ENCODE measurements around the gene IL1A. TPM values are rescaled to one million over a fixed set of nuclear protein-coding genes. Genes with fewer than 3 reads are reported as not detected.

The IL1A gene
- total RNA-seq, 1 donor from 2014 or later = 3.2 TPM

DNA sequence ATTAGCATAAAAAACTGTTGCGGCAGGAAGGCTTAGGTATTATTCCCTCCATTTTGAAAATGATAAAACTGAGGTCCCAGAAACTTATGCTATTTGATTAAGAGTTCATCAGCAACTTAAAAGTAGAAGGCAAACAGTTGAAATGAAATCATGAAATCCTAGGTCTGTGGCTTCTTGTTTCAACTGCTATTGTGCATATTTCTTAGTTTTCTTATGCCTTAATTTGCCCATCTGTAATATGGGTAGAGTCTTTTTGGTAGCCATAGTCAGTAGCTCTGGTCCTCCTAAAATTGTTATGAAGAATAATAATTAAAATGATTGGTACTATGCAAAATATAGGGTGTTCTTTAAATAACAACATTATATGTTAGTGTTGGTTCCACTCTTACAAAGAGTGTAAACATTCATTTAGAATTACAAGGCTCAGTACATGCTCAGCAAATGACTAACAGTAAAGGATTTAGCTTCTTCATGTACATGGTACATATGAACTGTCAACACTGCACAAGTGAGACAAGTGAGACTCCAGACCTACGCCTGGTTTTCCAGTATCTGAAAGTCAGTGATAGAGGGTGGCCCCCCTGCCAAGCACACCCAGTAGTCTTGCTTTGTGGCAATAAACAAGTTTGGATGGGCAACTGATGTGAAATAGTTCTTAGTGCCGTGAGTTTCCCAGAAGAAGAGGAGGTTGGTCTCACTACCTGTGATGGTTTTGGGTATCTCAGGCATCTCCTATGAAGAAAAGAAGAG is 9.6 kb downstream of the IL1A start:
- Histone ChIP-seq H3K4me3 (no peak overlapping the region), H3K4me2 (no peak overlapping the region), H3K9ac (no peak overlapping the region), H3K79me2 (ENCODE audit: low read depth) (no peaks in the 10 kb centered on the region), H3K36me3 (no peaks in the 10 kb centered on the region), H3K27ac (no peak overlapping the region), H3K9me3 (ENCODE audit: low read depth) (no peaks in the 10 kb centered on the region), H3F3A (ENCODE audit: low read depth) (peaks cover 11% of the 10 kb centered on the region), H3K27me3 (no peaks in the 10 kb centered on the region), H3K4me1 (peaks cover 14% of the 10 kb centered on the region), H2AFZ (replicated peaks) (no peak overlapping the region), H4K20me1 (ENCODE audit: low read depth) (no peaks in the 10 kb centered on the region)
- H3K4me1 Mint-ChIP-seq = peaks cover 7% of the 10 kb centered on the region
- no peaks in the 10 kb centered on the region for H3K36me3 Mint-ChIP-seq
- no peaks in the 10 kb centered on the region for H3K9me3 Mint-ChIP-seq
- TF ChIP-seq EZH2 (IDR thresholded peaks at IDR 0.05) (no peak), EZH2phosphoT487 (IDR thresholded peaks at IDR 0.05) (no peak)
- TF ChIP-seq, protein P1, sequence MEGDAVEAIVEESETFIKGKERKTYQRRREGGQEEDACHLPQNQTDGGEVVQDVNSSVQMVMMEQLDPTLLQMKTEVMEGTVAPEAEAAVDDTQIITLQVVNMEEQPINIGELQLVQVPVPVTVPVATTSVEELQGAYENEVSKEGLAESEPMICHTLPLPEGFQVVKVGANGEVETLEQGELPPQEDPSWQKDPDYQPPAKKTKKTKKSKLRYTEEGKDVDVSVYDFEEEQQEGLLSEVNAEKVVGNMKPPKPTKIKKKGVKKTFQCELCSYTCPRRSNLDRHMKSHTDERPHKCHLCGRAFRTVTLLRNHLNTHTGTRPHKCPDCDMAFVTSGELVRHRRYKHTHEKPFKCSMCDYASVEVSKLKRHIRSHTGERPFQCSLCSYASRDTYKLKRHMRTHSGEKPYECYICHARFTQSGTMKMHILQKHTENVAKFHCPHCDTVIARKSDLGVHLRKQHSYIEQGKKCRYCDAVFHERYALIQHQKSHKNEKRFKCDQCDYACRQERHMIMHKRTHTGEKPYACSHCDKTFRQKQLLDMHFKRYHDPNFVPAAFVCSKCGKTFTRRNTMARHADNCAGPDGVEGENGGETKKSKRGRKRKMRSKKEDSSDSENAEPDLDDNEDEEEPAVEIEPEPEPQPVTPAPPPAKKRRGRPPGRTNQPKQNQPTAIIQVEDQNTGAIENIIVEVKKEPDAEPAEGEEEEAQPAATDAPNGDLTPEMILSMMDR (IDR thresholded peaks at IDR 0.05) = no peak
- no peak overlapping the region for H3K4me3 Mint-ChIP-seq
- DNase-seq (ENCODE audit: low spot score) = no peak
- H3K27ac Mint-ChIP-seq = no peak overlapping the region
- H3K27me3 Mint-ChIP-seq (ENCODE audit: insufficient read depth, low read depth) = no peaks in the 10 kb centered on the region

DNA sequence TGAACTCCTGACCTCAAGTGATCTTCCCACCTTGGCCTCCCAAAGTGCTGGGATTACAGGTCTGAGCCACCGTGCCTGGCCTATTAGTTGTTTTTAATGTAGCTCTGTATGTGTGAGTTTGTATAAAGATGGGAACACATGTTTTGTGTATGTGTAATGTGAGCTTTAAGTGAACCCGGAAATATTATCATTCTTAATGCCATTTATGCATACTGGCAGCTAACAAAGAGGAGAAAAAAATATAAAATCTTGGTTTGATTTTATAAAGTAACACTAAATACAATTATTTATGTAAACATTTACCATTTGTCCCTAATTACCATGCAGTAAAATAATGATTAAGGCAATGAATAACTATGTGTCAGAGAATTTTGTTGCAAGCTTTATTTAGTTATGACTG is 10.7 kb downstream of the IL1A start:
- no peaks in the 10 kb centered on the region for H3K79me2 ChIP-seq (ENCODE audit: low read depth)
- Mint-ChIP-seq H3K27me3 (ENCODE audit: insufficient read depth, low read depth) (no peaks in the 10 kb centered on the region), H3K27ac (no peak overlapping the region), H3K9me3 (no peaks in the 10 kb centered on the region), H3K4me3 (no peak overlapping the region), H3K36me3 (no peaks in the 10 kb centered on the region), H3K4me1 (peaks cover 7% of the 10 kb centered on the region)
- TF ChIP-seq EZH2phosphoT487 (IDR thresholded peaks at IDR 0.05) = no peak
- H3K36me3 ChIP-seq = no peaks in the 10 kb centered on the region
- no peak overlapping the region for H2AFZ ChIP-seq (replicated peaks)
- H3K9me3 ChIP-seq (ENCODE audit: low read depth) = no peaks in the 10 kb centered on the region
- no peaks in the 10 kb centered on the region for H3K27me3 ChIP-seq
- H3K4me1 ChIP-seq = peaks cover 14% of the 10 kb centered on the region
- no peak overlapping the region for H3K4me3 ChIP-seq
- H3K27ac ChIP-seq = no peak overlapping the region
- H3F3A ChIP-seq (ENCODE audit: low read depth) = peaks cover 11% of the 10 kb centered on the region
- H4K20me1 ChIP-seq (ENCODE audit: low read depth) = no peaks in the 10 kb centered on the region
- H3K9ac ChIP-seq = no peak overlapping the region
- H3K4me2 ChIP-seq = no peak overlapping the region
- no peak for DNase-seq (ENCODE audit: low spot score)

DNA sequence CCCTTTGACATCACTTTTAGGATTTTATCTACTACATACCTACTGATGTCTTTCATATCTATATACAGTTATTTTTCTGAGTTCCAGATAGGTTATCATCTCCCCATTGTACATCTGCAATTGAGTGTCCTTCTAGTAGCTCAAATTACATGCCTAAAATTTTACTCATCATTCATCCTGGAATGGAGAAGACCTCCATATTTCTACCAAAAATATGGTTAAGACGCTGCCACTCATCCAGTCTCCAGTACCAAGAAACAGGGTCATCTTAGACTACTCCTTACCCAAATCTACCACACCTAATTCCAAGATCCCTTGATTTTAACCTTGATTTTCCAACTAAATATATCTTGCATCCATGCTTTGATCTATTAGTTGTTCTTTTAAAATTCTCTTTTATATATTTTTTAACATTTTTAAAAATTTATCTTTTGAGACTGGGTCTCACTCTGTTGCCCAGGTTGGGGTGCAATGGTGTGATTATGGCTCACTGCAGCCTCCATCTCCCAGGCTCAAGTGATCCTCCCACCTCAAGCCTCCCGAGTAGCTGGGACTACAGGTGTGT is 11.3 kb downstream of the IL1A start:
- Histone ChIP-seq H3F3A (ENCODE audit: low read depth) (peaks cover 11% of the 10 kb centered on the region), H3K36me3 (no peaks in the 10 kb centered on the region), H3K4me3 (no peak overlapping the region), H3K9me3 (ENCODE audit: low read depth) (no peaks in the 10 kb centered on the region), H3K79me2 (ENCODE audit: low read depth) (no peaks in the 10 kb centered on the region), H3K4me1 (peaks cover 14% of the 10 kb centered on the region), H3K4me2 (no peak overlapping the region), H3K27ac (no peak overlapping the region), H2AFZ (replicated peaks) (no peak overlapping the region), H3K27me3 (no peaks in the 10 kb centered on the region), H3K9ac (no peak overlapping the region), H4K20me1 (ENCODE audit: low read depth) (no peaks in the 10 kb centered on the region)
- no peak overlapping the region for H3K4me3 Mint-ChIP-seq
- TF ChIP-seq, protein P1 (IDR thresholded peaks at IDR 0.05) = no peak
- TF ChIP-seq EZH2phosphoT487 (IDR thresholded peaks at IDR 0.05) (no peak), EZH2 (IDR thresholded peaks at IDR 0.05) (no peak)
- no peak overlapping the region for H3K27ac Mint-ChIP-seq
- peaks cover 7% of the 10 kb centered on the region for H3K4me1 Mint-ChIP-seq
- no peaks in the 10 kb centered on the region for H3K27me3 Mint-ChIP-seq (ENCODE audit: insufficient read depth, low read depth)
- DNase-seq (ENCODE audit: low spot score) = no peak
- no peaks in the 10 kb centered on the region for H3K36me3 Mint-ChIP-seq
- H3K9me3 Mint-ChIP-seq = no peaks in the 10 kb centered on the region

DNA sequence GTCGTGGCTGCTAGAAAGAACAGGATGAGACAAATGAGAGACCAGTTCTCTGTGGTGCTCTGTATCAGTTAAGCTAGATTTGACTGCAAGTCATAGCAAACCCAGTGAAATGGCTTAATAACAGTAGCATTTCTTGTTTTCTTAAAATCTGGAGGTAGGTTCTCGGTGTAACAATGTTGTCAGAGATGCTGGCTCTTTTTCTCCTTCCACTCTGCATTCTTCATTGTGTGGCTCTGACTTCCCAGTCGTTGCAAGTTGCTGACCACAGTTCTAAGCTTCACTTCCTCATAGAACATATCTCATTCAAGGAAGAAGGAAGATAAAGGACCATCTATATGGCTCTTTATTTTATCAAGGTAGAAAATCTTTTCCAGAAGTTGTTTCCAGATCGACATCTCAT is 12.0 kb downstream of the IL1A start:
- no peak overlapping the region for H3K4me3 Mint-ChIP-seq
- no peak overlapping the region for H3K9ac ChIP-seq
- H3K4me1 Mint-ChIP-seq = peaks cover 5% of the 10 kb centered on the region
- TF ChIP-seq, protein P1 (IDR thresholded peaks at IDR 0.05) = no peak
- TF ChIP-seq EZH2phosphoT487 (IDR thresholded peaks at IDR 0.05) (no peak), EZH2 (IDR thresholded peaks at IDR 0.05) (no peak)
- H3K4me2 ChIP-seq = no peak overlapping the region
- H3K79me2 ChIP-seq (ENCODE audit: low read depth) = no peaks in the 10 kb centered on the region
- H3K9me3 ChIP-seq (ENCODE audit: low read depth) = no peaks in the 10 kb centered on the region
- H3K27me3 Mint-ChIP-seq (ENCODE audit: insufficient read depth, low read depth) = no peaks in the 10 kb centered on the region
- no peaks in the 10 kb centered on the region for H3K9me3 Mint-ChIP-seq
- no peaks in the 10 kb centered on the region for H3K27me3 ChIP-seq
- H3K27ac ChIP-seq = no peak overlapping the region
- no peak overlapping the region for H2AFZ ChIP-seq (replicated peaks)
- H3K36me3 Mint-ChIP-seq = no peaks in the 10 kb centered on the region
- H3K4me3 ChIP-seq = no peak overlapping the region
- H3K36me3 ChIP-seq = no peaks in the 10 kb centered on the region
- peaks cover 8% of the 10 kb centered on the region for H3K4me1 ChIP-seq
- H3F3A ChIP-seq (ENCODE audit: low read depth) = peaks cover 4% of the 10 kb centered on the region
- no peak overlapping the region for H3K27ac Mint-ChIP-seq
- H4K20me1 ChIP-seq (ENCODE audit: low read depth) = no peaks in the 10 kb centered on the region
- DNase-seq (ENCODE audit: low spot score) = no peak
